AG08395 (cell line): ENCODE data around the gene SEC14L1.
"Not testable (repeated sequence)": the region's sequence is repeated elsewhere in the genome, so short reads cannot be mapped to it uniquely, and the experiment has no call there.

ENCODE experiments used
- DNase-seq: peaks from one replicate; pipeline ENCODE4 v3.0.0; 2012; ENCODE audit warnings: mixed read lengths, low spot score

SEC14L1 gene

GRCh38 chr17:77116371-77116860 is 24.4 kb upstream of the SEC14L1 start:
- no peak for DNase-seq

GRCh38 chr17:77117415-77117814 is 23.4 kb upstream of the SEC14L1 start:
- peak; percentile 49 for DNase-seq

GRCh38 chr17:77118251-77118928 is 22.4 kb upstream of the SEC14L1 start:
- DNase-seq = no peak

GRCh38 chr17:77119668-77120301 is 21.0 kb upstream of the SEC14L1 start:
- DNase-seq = no peak

- no peak for DNase-seq
Measured at GRCh38 chr17:77120868-77121267, 19.9 kb upstream of the SEC14L1 start.

- no peak for DNase-seq
Measured at GRCh38 chr17:77124192-77124889, 16.4 kb upstream of the SEC14L1 start.

- peak; percentile 83 for DNase-seq
Measured at GRCh38 chr17:77125432-77125901, 15.3 kb upstream of the SEC14L1 start.

GRCh38 chr17:77126519-77126918 is 14.2 kb upstream of the SEC14L1 start:
- no peak for DNase-seq

- no peak for DNase-seq
Measured at GRCh38 chr17:77127735-77128361, 12.9 kb upstream of the SEC14L1 start.

GRCh38 chr17:77128896-77129567 is 11.7 kb upstream of the SEC14L1 start:
- DNase-seq = no peak

- no peak for DNase-seq
Measured at GRCh38 chr17:77129568-77130301, 11.0 kb upstream of the SEC14L1 start.

GRCh38 chr17:77130525-77130924 is 10.2 kb upstream of the SEC14L1 start:
- no peak for DNase-seq

GRCh38 chr17:77131904-77132303 is 8.9 kb upstream of the SEC14L1 start:
- no peak for DNase-seq

GRCh38 chr17:77132411-77133086 is 8.2 kb upstream of the SEC14L1 start:
- DNase-seq = no peak

- no peak for DNase-seq
Measured at GRCh38 chr17:77133087-77133638, 7.6 kb upstream of the SEC14L1 start.

GRCh38 chr17:77136420-77136767 is 4.4 kb upstream of the SEC14L1 start:
- no peak for DNase-seq

- DNase-seq = no peak
Measured at GRCh38 chr17:77137111-77137510, 3.7 kb upstream of the SEC14L1 start.

- not testable (repeated sequence) for DNase-seq
Measured at GRCh38 chr17:77137886-77138285, 2.9 kb upstream of the SEC14L1 start.

- peak; percentile 100 for DNase-seq
Measured at GRCh38 chr17:77140166-77140877, 447 bp upstream of the SEC14L1 start.
